ENCODE results near the gene GPRC6A.
A peak's percentile ranks its signal among the peaks of the same experiment; 100 is the strongest.
"Not testable (repeated sequence)": the region's sequence is repeated elsewhere in the genome, so short reads cannot be mapped to it uniquely, and the experiment has no call there.

The GPRC6A gene, protein sequence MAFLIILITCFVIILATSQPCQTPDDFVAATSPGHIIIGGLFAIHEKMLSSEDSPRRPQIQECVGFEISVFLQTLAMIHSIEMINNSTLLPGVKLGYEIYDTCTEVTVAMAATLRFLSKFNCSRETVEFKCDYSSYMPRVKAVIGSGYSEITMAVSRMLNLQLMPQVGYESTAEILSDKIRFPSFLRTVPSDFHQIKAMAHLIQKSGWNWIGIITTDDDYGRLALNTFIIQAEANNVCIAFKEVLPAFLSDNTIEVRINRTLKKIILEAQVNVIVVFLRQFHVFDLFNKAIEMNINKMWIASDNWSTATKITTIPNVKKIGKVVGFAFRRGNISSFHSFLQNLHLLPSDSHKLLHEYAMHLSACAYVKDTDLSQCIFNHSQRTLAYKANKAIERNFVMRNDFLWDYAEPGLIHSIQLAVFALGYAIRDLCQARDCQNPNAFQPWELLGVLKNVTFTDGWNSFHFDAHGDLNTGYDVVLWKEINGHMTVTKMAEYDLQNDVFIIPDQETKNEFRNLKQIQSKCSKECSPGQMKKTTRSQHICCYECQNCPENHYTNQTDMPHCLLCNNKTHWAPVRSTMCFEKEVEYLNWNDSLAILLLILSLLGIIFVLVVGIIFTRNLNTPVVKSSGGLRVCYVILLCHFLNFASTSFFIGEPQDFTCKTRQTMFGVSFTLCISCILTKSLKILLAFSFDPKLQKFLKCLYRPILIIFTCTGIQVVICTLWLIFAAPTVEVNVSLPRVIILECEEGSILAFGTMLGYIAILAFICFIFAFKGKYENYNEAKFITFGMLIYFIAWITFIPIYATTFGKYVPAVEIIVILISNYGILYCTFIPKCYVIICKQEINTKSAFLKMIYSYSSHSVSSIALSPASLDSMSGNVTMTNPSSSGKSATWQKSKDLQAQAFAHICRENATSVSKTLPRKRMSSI

DNA sequence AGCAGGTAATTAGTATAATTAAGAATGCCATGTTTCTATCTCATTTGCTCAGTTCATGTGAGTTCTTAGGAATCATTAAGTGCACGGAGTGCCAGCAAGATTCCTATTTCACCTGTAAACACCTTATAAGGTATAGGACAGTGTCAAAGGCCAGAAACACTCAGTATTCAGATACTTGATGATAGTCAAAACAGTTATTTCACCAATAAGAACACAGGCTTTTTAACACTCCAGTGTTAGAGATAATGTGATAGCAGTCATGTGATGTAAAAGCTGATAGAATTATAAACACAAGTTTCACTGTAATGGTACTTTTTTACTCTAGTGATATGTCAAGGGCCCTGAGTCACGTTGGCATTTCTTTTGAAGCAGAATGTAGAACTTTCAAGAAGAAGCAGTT is at the start of gene GPRC6A:
Gene GPRC6A, minus strand, starts transcription at position 101 of the 400 bp plus-strand sequence. Its CDS starts 70 bp downstream, at position 31.
- no peak for DNase-seq (ENCODE audit: low spot score)

DNA sequence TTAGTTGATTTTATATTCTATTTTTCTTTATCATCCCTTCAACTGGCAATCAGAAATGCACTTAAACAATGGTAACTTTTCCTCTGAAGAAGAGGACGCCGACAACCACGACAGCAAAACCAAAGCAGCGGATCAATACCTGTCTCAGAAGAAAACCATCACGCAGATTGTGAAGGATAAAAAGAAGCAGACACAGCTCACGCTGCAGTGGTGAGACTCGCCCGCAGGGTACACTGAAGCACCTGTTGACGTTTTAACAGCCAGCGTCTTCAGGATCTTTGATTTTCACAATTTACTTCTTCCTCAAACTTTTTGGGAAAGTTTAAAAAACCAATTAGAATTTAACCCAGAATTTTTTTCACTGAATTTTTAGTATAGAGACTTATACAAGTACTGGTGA is 48.9 kb upstream of the GPRC6A start:
- DNase-seq (ENCODE audit: low spot score) = no peak

DNA sequence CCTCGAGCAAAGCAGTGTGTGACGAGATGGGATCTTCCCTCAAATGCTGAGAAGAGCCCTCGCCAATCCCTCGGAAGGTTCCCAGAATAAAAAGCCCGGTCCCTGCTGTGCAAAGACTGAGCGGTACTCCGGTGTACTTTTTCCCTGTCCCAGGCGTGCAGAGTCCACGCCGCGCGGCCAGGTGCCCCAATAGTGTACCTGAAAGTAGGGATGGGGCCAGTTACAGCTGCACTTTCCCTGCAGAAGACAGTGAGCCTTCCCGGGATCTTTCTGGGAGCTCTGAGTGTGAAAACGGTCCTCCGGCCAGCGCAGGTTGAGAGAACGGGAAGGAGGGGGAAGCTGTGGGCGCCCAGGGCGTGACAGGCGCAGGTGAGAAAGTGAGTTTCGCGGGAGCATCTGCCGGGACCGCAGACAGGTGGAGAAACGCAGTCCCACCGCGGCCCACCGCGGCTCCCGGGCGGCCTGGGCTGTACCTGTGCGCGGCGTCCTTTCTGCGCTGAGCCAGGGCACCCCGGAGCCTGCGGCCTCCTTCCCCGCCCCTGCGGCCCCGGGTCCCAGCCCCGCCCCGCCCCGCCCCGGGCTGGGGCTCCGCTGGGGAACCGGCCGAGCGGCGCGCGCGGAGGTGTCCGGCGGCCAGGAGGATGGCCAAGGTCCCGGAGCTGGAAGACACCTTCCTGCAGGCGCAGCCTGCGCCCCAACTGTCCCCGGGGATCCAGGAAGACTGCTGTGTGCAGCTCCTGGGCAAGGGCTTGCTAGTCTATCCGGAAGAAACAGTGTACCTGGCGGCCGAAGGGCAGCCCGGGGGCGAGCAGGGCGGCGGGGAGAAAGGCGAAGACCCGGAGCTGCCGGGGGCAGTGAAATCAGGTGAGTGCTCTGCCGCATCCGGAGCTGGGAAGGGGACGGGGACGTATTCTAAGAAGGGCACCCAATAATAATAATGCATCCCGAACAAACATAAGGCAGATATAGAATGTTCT is 48.0 kb upstream of the GPRC6A start, which contains the start of gene RFX6:
Gene RFX6, plus strand, starts transcription at position 608 of the 977 bp plus-strand sequence. Its CDS starts 34 bp downstream, at position 642.
- no peak for DNase-seq (ENCODE audit: low spot score)

DNA sequence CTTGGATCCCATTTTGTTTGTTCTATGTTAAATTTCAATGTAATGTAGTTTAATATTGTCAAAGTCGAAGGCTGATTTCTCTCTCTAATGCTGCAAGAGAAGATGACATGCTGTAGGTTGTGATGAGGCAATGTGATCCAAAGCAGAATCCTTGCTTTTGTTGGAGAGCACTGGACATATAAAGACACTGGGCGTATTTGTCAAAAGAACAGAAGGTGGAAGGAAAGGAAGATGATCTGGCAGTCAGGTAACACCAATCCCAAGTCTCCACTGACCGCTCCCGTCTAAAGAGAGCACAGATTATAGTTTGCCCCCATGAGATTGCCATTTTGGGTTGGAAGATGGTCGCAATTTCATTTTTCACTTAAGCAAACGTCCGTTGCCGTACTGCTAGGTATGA is 47.2 kb upstream of the GPRC6A start:
- DNase-seq (ENCODE audit: low spot score) = no peak

DNA sequence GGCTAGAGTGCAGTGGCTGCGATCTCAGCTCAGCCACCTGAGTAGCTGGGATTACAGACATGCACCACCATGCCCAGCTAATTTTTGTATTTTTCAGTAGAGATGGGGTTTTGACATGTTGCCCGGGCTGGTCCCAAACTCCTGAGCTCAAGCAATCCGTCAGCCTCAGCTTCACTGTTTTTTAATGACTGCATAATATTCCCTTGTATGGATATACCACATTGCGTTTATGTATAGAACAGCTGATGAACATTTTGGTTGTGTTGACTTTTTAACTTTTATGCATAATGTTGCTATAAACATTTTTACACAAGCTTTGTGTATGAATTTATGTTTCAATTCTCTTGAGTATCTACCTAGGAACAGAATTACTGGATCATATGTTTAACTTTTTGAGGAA is 43.9 kb upstream of the GPRC6A start:
- no peak for DNase-seq (ENCODE audit: low spot score)

DNA sequence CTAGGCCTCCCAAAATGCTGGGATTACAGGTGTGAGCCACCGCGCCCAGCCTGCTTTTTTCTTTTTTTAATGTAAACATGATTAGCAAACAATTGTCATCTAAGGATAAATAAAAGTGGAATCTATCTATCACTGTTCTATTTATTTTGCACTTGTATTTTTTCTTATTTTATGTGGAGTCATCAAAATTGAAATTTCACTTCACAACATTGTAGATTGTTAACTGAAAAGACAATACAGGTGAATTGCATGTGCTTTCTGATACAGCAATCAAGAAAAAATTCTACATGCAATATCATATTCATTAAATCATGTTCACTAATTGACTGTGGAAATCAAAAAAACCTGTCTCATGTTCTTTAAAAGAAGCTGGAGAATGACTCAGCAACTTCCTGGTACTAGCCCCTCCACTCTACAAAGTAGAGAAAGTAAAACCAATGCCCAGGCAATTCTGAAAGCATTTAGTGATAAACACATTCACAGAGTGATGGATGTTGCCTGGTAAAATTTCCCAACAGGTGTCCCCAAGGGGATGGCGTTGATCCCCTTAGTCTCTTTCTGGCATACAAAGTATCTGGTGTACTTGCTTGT is 37.5 kb upstream of the GPRC6A start:
- no peak for DNase-seq (ENCODE audit: low spot score)

DNA sequence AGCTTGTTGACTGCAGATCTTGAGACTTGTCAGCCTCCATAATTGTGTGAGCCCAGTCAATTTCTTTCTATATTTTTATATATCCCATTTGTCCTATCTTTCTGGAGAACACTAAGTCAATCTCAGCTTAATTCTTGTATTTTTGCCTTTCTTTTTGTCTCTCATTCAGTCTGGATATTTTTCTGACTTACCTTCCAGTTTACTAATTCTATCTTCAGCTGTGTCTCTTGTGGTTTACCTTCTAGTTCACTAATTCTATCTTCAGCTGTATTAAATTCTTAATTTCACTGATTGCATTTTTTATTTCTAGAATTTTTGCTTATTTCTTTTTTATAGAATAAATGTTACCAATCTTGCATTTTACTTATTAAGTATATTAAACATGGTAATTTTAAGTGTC is 30.4 kb upstream of the GPRC6A start:
- DNase-seq (ENCODE audit: low spot score) = no peak

DNA sequence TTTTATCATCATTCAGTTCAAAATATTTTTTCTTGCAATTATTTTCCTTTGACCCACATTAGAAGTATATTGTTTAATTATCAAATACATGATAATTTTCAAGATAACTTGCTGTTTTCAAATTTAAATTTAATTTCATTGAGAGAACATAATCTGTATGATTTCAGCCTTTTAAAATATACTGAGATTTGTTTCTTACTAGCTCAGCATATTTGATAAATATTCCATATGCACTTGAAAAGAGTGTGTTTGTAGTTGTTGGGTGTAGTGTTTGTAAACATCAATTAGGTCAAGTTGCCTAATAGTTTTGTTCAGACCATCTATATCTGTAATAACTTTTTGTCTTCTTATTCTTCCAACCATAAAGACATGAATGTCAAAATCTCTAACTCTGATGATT is 29.2 kb upstream of the GPRC6A start:
- no peak for DNase-seq (ENCODE audit: low spot score)

DNA sequence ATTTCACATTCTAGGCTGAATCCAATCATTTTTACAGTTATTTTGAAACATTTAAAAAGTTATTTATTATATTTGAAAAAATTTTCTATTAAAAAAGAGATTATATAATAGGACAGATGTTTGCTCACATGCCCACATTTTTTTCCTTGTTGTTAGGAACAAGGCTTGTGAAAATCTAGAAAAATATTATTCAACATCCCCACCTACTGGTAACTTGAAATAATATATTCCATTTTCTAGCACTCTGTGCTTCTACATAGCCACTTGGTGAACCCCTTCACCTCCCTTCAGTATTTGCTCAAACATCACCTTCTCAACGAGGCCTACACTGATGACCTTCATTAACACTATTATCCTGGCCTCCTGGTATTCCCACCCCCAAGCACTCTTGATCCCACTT is 18.3 kb upstream of the GPRC6A start:
- DNase-seq (ENCODE audit: low spot score) = peak; percentile 54

DNA sequence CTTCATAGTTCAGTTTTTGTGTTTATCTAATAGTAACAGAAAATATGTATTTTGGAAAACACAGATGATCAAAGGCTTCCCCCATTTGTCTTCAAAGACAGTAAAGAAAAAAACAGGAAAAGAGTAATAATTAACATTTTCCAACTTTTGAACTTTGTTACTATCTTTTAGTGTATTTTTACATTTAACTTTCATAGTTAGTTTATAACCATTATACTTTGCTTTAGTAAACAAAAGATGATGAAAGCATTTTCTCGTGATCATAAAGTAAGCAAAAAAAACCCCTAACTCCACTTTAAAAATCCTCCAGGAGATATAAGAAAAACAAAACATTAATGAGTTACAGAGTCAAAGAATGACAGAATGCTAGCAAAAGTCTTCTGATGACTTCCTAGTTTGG is 13.6 kb upstream of the GPRC6A start:
- no peak for DNase-seq (ENCODE audit: low spot score)

DNA sequence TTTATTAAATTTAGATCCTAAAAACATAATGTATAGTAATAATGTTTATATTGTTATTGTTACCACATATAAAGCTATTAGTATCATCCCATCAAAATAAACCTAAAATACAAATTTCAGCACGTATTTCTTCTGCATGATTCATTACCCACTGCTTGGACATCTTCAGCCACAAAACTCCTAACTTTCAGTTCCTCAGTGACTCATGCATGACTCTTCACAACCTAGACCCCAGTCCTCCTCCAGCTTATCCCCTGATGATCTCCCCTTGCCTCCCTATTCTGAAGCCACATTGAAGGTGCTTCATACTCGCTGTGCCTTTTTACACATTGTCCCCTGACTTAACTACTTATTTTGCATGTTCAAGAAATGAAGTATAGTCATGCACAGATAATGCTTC is 11.2 kb upstream of the GPRC6A start:
- no peak for DNase-seq (ENCODE audit: low spot score)

DNA sequence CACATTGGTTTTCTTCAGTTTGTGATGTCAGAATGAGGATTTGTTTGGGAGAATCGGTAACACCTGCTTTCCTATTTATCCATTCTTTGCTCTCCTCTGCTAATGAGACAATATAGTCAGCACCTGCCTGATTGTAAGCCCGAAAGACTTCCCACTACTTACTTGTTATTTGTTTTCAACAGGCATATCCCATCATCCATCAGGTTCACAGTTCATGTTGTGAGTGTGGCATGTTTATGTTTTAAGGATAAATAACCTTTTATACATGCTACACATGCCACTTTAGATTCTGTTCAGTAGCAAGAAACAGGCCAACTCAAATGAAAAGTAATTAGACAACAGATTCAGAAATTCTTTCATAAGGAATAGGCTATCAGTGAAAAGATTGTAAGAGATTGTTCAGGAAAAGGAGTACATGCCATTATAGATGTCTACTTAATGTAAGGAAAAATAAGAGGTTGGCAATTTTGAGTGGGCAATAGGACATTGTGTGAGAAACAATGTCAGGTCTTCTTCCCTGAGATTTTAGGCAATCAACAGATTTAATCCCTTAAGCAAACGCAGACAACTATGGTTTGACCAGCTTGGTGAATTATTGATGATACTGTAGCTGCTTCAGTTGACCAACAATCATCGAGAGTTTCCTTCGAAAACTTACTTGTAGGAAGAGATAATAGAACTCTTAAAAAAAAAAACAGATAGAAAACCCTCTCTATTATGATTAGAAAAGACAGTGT is 7.9 kb upstream of the GPRC6A start:
- DNase-seq (ENCODE audit: low spot score) = no peak

DNA sequence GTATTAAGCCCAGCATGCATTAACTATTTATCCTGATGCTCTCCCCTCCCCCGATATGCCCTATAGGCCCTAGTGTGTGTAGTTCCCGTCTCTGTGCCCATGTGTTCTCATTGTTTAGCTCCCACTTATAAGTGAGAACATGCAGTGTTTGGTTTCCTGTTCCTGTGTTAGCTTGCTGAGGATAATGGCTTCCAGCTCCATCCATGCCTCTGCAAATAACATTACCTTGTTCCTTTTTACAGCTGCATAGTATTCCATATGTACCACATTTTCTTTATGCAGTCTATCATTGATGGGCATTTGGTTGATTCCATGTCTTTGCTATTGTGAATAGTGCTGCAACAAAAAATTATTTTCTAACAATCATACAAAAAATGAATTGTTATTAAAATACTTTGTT is 5.6 kb upstream of the GPRC6A start:
- not testable (repeated sequence) for DNase-seq (ENCODE audit: low spot score)

DNA sequence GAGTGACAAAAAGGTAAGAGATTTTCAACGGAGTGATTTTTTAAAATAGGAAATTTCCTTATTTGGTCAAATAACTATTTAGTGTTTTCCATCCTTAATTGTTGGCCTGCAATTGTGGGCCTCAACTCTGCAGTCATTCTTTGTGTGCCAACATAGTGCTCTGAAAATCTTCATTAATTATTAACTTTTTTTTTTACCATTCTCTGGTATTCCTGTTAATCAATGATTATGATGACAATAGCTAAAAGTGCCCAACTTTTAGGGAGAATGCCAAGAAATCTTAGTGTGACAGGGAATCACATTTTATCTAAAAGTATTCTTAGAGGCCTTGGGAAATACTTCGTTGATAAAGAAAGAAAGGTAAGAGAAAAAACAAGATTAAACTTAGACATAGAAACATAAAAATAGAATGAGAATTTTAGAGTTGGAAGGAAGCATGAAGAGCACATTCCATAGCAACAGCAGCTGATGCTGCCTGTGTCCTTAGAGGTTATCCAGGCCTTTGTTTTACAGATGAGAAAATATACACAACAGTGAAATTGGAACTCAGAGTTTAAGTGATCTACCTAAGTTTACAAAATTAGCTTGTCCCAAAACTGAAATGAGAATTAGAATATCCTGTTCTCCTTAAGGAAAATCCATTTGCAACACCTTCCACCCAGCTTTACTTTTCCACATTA is 1.2 kb downstream of the GPRC6A start:
- DNase-seq (ENCODE audit: low spot score) = no peak

DNA sequence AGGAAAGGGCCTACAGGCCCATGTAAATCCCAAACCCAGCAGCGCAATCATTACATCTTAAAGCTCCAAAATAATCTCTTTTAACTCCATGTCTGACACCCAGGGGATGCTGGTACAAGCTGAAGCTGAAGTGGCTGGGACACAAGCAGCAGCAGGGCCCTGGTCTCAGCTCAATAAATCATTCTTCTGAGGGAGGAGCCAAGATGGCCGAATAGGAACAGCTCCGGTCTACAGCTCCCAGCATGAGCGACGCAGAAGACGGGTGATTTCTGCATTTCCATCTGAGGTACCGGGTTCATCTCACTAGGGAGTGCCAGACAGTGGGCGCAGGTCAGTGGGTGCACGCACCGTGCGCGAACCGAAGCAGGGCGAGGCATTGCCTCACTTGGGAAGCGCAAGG is 12.5 kb downstream of the GPRC6A start:
- DNase-seq (ENCODE audit: low spot score) = not testable (repeated sequence)

DNA sequence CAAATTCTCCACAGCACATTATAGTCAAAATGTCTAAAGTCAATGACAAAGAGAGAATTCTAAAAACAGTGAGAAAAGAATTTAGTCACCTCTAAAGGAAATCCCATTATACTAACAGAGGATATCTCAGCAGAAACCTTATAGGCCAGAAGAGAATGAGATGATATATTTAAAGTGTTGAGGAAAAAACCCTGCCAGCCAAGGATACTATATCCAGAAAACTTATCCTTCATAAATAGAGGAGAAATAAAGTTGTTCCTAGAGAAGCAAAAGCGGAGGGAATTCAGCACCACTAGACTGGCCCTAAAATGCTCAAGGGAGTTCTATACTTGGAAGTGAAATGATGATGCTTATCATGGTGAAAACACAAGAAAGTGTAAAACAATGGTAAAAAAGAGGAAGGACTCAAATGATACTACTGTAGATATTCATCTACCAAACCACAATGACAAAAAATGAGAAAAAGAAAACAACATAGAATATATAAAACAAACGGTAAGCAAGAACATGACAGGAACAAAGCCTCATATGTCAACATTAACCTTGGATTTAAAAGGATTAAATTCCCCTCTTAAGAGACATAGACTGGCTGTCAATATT is 16.7 kb downstream of the GPRC6A start:
- DNase-seq (ENCODE audit: low spot score) = no peak

DNA sequence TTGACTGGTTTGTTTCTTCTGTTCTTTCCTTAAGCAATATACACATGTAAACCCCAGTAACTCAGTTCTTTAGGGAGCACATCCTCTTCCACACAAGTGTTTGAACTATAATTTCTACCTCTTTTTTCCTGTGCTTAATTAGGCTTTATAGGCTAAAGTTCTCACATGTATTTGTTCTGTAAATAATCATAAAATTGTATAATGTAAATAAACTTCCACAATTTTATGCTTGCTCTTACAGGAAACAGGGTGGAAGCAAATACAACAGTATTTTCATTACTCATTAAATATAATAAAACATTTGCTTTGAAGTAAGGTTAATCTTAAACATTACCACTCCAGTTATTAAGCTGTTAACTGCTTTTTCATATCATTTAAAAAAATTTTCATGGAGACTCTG is 26.9 kb downstream of the GPRC6A start:
- no peak for DNase-seq (ENCODE audit: low spot score)

DNA sequence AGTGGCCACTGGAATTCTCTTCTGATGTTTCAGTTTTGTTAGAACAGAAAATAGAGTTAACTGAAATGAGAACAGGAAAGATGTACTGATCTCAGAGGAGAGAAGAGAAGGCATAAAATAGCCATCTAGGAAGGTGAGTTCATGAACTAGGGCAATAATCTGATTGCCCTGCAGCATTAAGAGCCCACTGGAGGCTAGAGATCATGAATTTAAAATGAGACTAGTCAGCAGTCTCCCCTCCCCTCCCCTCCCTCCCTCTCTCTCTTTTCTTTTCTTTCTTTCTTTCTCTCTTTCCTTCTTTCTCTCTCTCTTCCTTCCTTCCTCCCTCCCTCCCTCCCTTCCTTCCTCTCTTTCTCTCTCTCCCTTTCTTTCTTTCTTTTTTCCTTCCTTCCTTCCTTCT is 28.9 kb downstream of the GPRC6A start:
- DNase-seq (ENCODE audit: low spot score) = no peak

DNA sequence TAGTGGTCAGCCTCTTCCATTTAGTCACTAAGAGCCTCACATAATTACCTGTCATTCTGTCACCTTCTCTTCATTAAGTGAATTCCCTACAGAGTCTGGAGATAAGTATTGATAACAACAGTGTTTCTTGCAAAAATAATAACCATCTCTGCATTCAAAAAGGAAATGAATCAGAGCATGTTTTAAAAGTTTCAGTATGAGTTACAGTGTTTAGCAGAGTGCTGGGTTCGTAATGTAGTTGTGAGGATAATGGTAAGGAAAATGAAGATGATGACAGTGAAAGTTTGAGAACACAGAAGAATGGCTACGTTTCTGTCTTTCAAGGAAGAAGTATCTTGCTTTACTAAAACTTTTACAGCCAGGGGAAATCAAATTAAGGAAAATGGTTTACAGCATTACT is 31.3 kb downstream of the GPRC6A start:
- DNase-seq (ENCODE audit: low spot score) = no peak

DNA sequence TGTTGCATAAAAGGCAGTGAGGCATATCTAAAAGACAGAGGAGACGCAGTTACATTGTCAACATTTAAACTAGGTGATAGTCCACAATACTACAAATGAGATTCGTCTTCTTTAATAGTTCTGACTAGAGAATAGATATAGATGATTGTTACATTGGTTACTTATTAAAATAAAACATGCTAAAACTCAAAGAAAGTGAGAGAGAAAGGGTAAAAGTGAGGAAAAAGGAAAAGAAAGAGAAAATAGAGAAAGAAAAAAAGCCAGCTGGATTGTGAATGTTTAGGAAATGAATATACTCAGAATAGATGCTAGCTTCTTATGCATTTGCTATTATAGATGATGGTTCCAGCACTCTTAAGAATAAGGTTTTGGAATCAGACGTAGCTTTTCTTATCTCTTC is 35.7 kb downstream of the GPRC6A start:
- no peak for DNase-seq (ENCODE audit: low spot score)
